OCI-M1 (cell line): ENCODE results near the gene PACS1.
"Not testable (repeated sequence)": the region's sequence is repeated elsewhere in the genome, so short reads cannot be mapped to it uniquely, and the experiment has no call there.

ENCODE experiments used
- DNase-seq: peaks from one replicate; lab custom pipeline; 2025; lab: John Stamatoyannopoulos, UW

PACS1 gene

DNA sequence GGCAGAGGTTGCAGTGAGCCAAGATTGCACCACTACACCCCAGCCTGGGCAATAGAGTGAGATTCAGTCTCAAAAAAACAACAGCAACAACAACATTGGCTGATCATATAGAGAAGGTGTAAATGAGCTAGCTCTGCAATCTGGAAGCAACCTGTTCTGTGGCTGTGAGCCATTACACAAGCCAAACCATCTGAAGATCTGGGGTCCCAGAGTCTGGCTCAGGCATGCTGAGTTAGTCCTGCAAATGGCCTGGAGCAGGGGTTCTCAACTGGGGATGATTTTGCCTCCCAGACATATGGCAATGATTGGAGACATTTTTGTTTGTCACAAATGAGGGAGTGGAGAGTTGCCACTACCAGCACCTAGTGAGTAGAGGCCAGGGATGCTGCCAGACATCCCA lies 156.0 kb downstream of the PACS1 start:
- DNase-seq, result no peak

GRCh38 chr11:66227700-66228099 lies 157.6 kb downstream of the PACS1 start:
- no peak for DNase-seq

- DNase-seq, result no peak
These were observed 158.4 kb downstream of the PACS1 start for GRCh38 chr11:66228521-66228920.

DNA sequence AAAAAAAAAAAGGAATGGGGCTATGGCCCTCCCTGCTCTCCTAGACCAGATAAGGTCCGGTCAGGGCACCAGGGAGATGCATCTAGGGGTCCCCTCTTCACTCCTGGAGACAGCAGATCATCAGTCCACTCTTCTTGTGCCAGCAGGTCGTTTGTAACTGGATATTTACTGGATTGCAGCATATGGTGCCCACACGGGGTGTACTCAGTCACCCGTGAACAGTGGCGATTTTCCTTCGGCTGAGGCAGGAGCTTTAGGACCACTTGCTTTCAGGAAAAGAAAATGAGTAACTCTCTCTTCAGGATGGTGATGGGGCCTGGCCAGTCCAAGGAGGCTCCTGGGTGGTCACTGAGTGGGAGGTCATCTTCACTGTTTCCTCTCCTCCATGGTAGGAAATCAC lies 160.1 kb downstream of the PACS1 start:
- no peak for DNase-seq

GRCh38 chr11:66230978-66231377 lies 160.9 kb downstream of the PACS1 start:
- no peak for DNase-seq

DNA sequence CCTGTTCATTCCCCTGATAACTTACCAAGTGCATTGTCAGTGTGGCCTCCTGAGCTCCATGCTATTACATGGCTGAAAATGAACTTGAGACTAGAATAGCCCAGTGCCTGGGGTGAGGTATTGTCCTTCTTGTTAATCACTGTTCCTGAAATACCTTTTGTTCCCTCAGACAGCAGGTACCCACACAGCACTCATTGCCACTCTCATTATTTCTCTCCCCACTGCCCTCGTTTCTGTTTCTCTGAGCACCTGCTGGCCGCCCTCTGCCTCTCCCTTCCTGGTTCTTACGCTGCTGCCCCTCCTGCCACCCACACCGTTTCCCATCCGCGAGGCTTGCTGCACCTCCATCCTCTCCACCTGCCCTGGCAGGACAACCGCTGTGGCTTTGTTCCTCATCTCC lies 161.5 kb downstream of the PACS1 start:
- no peak for DNase-seq

GRCh38 chr11:66232769-66233168 lies 162.7 kb downstream of the PACS1 start:
- no peak for DNase-seq

- no peak for DNase-seq
These were observed 163.2 kb downstream of the PACS1 start for GRCh38 chr11:66233301-66233700.

- DNase-seq, result no peak
These were observed 165.1 kb downstream of the PACS1 start for GRCh38 chr11:66235141-66235540.

GRCh38 chr11:66237867-66238266 lies 167.8 kb downstream of the PACS1 start:
- no peak for DNase-seq

GRCh38 chr11:66238786-66239413 lies 168.8 kb downstream of the PACS1 start:
- no peak for DNase-seq

GRCh38 chr11:66239511-66239910 lies 169.4 kb downstream of the PACS1 start:
- DNase-seq, result no peak

DNA sequence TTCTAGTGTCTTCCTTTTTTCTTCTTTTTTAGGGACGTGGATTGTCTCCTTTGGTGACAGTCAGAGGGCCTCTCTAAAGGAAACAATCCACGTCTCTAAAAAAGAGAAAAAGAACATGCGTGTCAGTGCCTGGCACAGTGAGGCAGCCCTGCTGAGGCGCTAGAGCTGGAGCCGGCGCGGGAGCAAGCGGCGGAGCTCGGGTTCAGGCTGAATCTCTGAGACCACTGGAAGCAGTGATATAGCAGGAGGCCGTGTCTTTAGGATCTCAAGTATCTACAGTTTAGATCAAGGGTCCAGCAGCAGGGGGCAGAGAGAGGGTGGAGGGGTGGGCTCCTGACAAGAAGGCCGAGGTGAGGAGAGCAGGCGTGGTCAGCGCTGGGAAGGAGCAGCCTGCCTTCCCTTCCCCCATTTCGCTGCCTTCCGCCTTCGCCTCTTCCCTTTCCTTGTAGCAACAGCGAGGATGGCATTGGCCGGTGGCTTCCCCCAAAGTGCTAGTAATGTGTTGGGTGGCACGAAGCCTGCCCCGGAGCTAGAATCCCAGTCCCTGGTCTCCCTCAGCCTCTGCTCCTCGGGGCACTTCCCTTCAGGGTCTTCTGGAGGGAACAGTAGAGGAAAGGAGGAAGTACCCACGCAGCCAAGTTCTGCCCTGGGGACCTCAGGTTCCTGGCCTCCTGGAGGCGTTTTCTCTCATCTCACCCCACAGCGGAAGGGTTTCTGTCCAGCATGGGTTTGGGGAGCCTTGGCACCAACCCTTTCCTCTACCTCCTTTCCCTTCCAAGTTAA lies 170.1 kb downstream of the PACS1 start:
- no peak for DNase-seq

- DNase-seq, result no peak
These were observed 170.7 kb downstream of the PACS1 start for GRCh38 chr11:66240781-66241136.

GRCh38 chr11:66242095-66242765 lies 172.2 kb downstream of the PACS1 start:
- no peak for DNase-seq

- no peak for DNase-seq
These were observed 173.9 kb downstream of the PACS1 start for GRCh38 chr11:66243782-66244535.

GRCh38 chr11:66247295-66247694 lies 177.2 kb downstream of the PACS1 start:
- no peak for DNase-seq

GRCh38 chr11:66247801-66248200 lies 177.7 kb downstream of the PACS1 start:
- DNase-seq, result no peak

DNA sequence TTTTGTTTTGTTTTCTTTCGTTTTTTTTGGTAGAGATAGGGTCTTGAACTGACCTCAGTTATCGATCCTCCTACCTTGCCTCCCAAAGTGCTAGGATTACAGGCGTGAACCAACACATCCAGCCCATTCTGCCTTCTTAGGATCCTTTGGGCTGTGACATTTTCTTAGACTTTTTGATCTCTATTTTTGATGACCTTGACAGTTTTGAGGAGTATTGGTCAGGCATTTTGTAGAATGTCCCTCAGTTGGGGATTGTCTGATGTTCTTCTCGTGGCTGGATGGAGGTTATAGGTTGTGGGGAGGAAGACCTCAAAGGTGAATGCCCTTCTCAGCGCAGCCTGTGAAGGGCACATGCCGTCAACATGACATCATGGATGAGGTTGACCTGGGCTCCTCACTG lies 178.8 kb downstream of the PACS1 start:
- DNase-seq, result no peak

- no peak for DNase-seq
These were observed 181.7 kb downstream of the PACS1 start for GRCh38 chr11:66251809-66252208.

GRCh38 chr11:66253081-66253480 lies 183.0 kb downstream of the PACS1 start:
- not testable (repeated sequence) for DNase-seq

DNA sequence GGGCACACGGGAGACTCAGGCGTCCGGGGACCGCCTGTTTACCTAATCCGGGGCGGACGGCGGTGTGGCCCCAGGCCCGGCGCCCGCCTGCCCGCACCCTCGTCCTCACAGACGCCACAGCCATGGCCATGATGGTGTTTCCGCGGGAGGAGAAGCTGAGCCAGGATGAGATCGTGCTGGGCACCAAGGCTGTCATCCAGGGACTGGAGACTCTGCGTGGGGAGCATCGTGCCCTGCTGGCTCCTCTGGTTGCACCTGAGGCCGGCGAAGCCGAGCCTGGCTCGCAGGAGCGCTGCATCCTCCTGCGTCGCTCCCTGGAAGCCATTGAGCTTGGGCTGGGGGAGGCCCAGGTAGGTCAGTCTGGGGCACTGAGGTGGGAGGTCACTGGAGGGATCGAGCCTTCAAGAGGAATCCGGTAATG lies 188.4 kb downstream of the PACS1 start:
- no peak for DNase-seq

DNA sequence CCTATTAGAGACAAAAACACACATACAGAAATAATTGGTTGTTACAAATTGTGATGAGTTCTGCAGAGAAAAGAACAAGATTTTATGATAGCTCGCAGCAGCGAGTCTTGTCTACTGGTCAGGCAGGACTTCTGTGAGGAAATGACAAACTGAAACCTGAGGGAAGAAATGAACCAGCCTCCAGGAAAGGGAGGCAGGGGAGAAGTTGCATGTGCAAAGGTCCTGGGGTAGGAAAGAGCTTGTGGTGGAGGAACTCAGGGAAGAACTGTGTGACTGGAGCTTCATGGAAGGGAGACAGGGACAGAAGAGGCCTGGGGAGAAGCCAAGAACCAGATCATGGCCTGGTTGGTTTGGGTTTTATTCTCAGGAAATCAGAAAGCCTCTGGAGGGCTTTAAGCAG lies 189.2 kb downstream of the PACS1 start:
- no peak for DNase-seq
